ENCODE measurements around the gene NOLC1.

- TF ChIP-seq POLR2A (IDR thresholded peaks at IDR 0.05; ENCODE audit: low read depth, low read length) = peak; percentile 35; the same call in 1 of the 2 replicates
- TF ChIP-seq TAF1 (IDR thresholded peaks at IDR 0.05; ENCODE audit: borderline replicate concordance, low read depth, low read length) = no peak
Measured at GRCh38 chr10:102146971-102147428, 5.2 kb upstream of the NOLC1 start.
